ENCODE data around the gene SLMAP.
A peak's percentile ranks its signal among the peaks of the same experiment; 100 is the strongest.
"Not testable (repeated sequence)": the region's sequence is repeated elsewhere in the genome, so short reads cannot be mapped to it uniquely, and the experiment has no call there.

The SLMAP gene

GRCh38 chr3:57862894-57863293 is 106.8 kb downstream of the SLMAP start:
- Histone ChIP-seq H2AK5ac (ENCODE audit: low read length) (no peak overlapping the region), H3K36me3 (ENCODE audit: control insufficient read depth in 1 of 2, insufficient read depth in 2 of 2, low read length in 2 of 2) (peaks cover 11% of the 10 kb centered on the region in 2 experiments), H3K9ac (ENCODE audit: low read length) (no peak overlapping the region), H4K8ac (ENCODE audit: low read depth, low read length) (no peak overlapping the region), H3K79me2 (ENCODE audit: control insufficient read depth, insufficient read depth, low read length, poor library complexity) (no peaks in the 10 kb centered on the region), H4K12ac (ENCODE audit: low read depth, low read length) (no peak overlapping the region), H3K9me3 (ENCODE audit: insufficient read depth, low read depth, low read length) (no peaks in the 10 kb centered on the region), H3K4ac (ENCODE audit: low read depth, low read length) (no peak overlapping the region), H3K14ac (ENCODE audit: low read length) (no peak overlapping the region), H2BK5ac (ENCODE audit: low read depth, low read length, poor library complexity) (no peak overlapping the region), H3K4me1 (ENCODE audit: control insufficient read depth in 1 of 2, insufficient read depth in 2 of 2, low read length in 2 of 2) (no peaks in the 10 kb centered on the region), H3K4me2 (ENCODE audit: low read length) (no peak overlapping the region), H4K91ac (ENCODE audit: low read depth, low read length) (no peak overlapping the region), H3K23ac (ENCODE audit: low read length) (no peak overlapping the region), H2AFZ (ENCODE audit: insufficient read depth, low read length, poor library complexity) (no peak overlapping the region), H2BK120ac (ENCODE audit: insufficient read depth, low read length, poor library complexity) (no peak overlapping the region), H2BK12ac (ENCODE audit: low read length) (no peak overlapping the region), H3K18ac (ENCODE audit: low read length) (no peak overlapping the region), H3K4me3 (ENCODE audit: low read depth, low read length) (no peak overlapping the region), H3K79me1 (ENCODE audit: low read length) (no peaks in the 10 kb centered on the region), H3K27me3 (ENCODE audit: insufficient read depth, low read length) (no peaks in the 10 kb centered on the region), H3K27ac (ENCODE audit: low read depth, low read length) (no peak overlapping the region)
- DNase-seq = no peak

GRCh38 chr3:57863380-57863779 is 107.3 kb downstream of the SLMAP start:
- Histone ChIP-seq H2AFZ (ENCODE audit: insufficient read depth, low read length, poor library complexity) (no peak overlapping the region), H3K9ac (ENCODE audit: low read length) (no peak overlapping the region), H2BK120ac (ENCODE audit: insufficient read depth, low read length, poor library complexity) (no peak overlapping the region), H3K23ac (ENCODE audit: low read length) (no peak overlapping the region), H4K8ac (ENCODE audit: low read depth, low read length) (no peak overlapping the region), H2BK12ac (ENCODE audit: low read length) (no peak overlapping the region), H3K4ac (ENCODE audit: low read depth, low read length) (no peak overlapping the region), H3K4me3 (ENCODE audit: low read depth, low read length) (no peak overlapping the region), H2AK5ac (ENCODE audit: low read length) (no peak overlapping the region), H3K14ac (ENCODE audit: low read length) (no peak overlapping the region), H4K12ac (ENCODE audit: low read depth, low read length) (no peak overlapping the region), H3K27ac (ENCODE audit: low read depth, low read length) (no peak overlapping the region), H3K9me3 (ENCODE audit: insufficient read depth, low read depth, low read length) (no peaks in the 10 kb centered on the region), H3K79me2 (ENCODE audit: control insufficient read depth, insufficient read depth, low read length, poor library complexity) (no peaks in the 10 kb centered on the region), H3K4me2 (ENCODE audit: low read length) (no peak overlapping the region), H4K91ac (ENCODE audit: low read depth, low read length) (no peak overlapping the region), H3K18ac (ENCODE audit: low read length) (no peak overlapping the region), H3K79me1 (ENCODE audit: low read length) (no peaks in the 10 kb centered on the region), H3K36me3 (ENCODE audit: control insufficient read depth in 1 of 2, insufficient read depth in 2 of 2, low read length in 2 of 2) (peaks cover 11% of the 10 kb centered on the region in 2 experiments), H3K4me1 (ENCODE audit: control insufficient read depth in 1 of 2, insufficient read depth in 2 of 2, low read length in 2 of 2) (no peaks in the 10 kb centered on the region), H2BK5ac (ENCODE audit: low read depth, low read length, poor library complexity) (no peak overlapping the region), H3K27me3 (ENCODE audit: insufficient read depth, low read length) (no peaks in the 10 kb centered on the region)
- DNase-seq = no peak
- no CpG with 5 or more reads among the region's 2 CpGs for WGBS (ENCODE audit: extremely low coverage, insufficient coverage, insufficient read length)

- no peak overlapping the region for H2AFZ ChIP-seq (ENCODE audit: insufficient read depth, low read length, poor library complexity)
- no peak overlapping the region for H3K4ac ChIP-seq (ENCODE audit: low read depth, low read length)
- H4K12ac ChIP-seq (ENCODE audit: low read depth, low read length) = no peak overlapping the region
- no peaks in the 10 kb centered on the region for H3K27me3 ChIP-seq (ENCODE audit: insufficient read depth, low read length)
- no peaks in the 10 kb centered on the region for H3K79me1 ChIP-seq (ENCODE audit: low read length)
- H3K9ac ChIP-seq (ENCODE audit: low read length) = no peak overlapping the region
- H3K27ac ChIP-seq (ENCODE audit: low read depth, low read length) = no peak overlapping the region
- no peaks in the 10 kb centered on the region for H3K79me2 ChIP-seq (ENCODE audit: control insufficient read depth, insufficient read depth, low read length, poor library complexity)
- no peak overlapping the region for H3K4me3 ChIP-seq (ENCODE audit: low read depth, low read length)
- no peak overlapping the region for H4K91ac ChIP-seq (ENCODE audit: low read depth, low read length)
- no peak overlapping the region for H3K14ac ChIP-seq (ENCODE audit: low read length)
- H2BK12ac ChIP-seq (ENCODE audit: low read length) = no peak overlapping the region
- DNase-seq = peak in 1 of 2 donors; percentile 57
- H3K4me1 ChIP-seq (ENCODE audit: control insufficient read depth in 1 of 2, insufficient read depth in 2 of 2, low read length in 2 of 2) = no peaks in the 10 kb centered on the region
- no peak overlapping the region for H2BK120ac ChIP-seq (ENCODE audit: insufficient read depth, low read length, poor library complexity)
- H3K18ac ChIP-seq (ENCODE audit: low read length) = no peak overlapping the region
- peaks cover 10 to 11% of the 10 kb centered on the region in 2 experiments for H3K36me3 ChIP-seq (ENCODE audit: control insufficient read depth in 1 of 2, insufficient read depth in 2 of 2, low read length in 2 of 2)
- H4K8ac ChIP-seq (ENCODE audit: low read depth, low read length) = no peak overlapping the region
- no peaks in the 10 kb centered on the region for H3K9me3 ChIP-seq (ENCODE audit: insufficient read depth, low read depth, low read length)
- no peak overlapping the region for H3K4me2 ChIP-seq (ENCODE audit: low read length)
- H2AK5ac ChIP-seq (ENCODE audit: low read length) = no peak overlapping the region
- H2BK5ac ChIP-seq (ENCODE audit: low read depth, low read length, poor library complexity) = no peak overlapping the region
- no peak overlapping the region for H3K23ac ChIP-seq (ENCODE audit: low read length)
- no CpG with 5 or more reads among the region's 1 CpG for WGBS (ENCODE audit: extremely low coverage, insufficient coverage, insufficient read length)
Measured at GRCh38 chr3:57864853-57865252, 108.7 kb downstream of the SLMAP start.

- H4K12ac ChIP-seq (ENCODE audit: low read depth, low read length); H3K27me3 ChIP-seq (ENCODE audit: insufficient read depth, low read length); H3K4me3 ChIP-seq (ENCODE audit: low read depth, low read length); H3K79me1 ChIP-seq (ENCODE audit: low read length); H3K79me2 ChIP-seq (ENCODE audit: control insufficient read depth, insufficient read depth, low read length, poor library complexity); H3K27ac ChIP-seq (ENCODE audit: low read depth, low read length); H3K14ac ChIP-seq (ENCODE audit: low read length); H3K4me1 ChIP-seq (ENCODE audit: control insufficient read depth in 1 of 2, insufficient read depth in 2 of 2, low read length in 2 of 2); H3K23ac ChIP-seq (ENCODE audit: low read length); H4K8ac ChIP-seq (ENCODE audit: low read depth, low read length); H3K18ac ChIP-seq (ENCODE audit: low read length); H2AK5ac ChIP-seq (ENCODE audit: low read length); H2AFZ ChIP-seq (ENCODE audit: insufficient read depth, low read length, poor library complexity); H4K91ac ChIP-seq (ENCODE audit: low read depth, low read length); H3K4me2 ChIP-seq (ENCODE audit: low read length); H2BK5ac ChIP-seq (ENCODE audit: low read depth, low read length, poor library complexity); H3K36me3 ChIP-seq (ENCODE audit: control insufficient read depth in 1 of 2, insufficient read depth in 2 of 2, low read length in 2 of 2); H3K4ac ChIP-seq (ENCODE audit: low read depth, low read length); H2BK12ac ChIP-seq (ENCODE audit: low read length); H3K9me3 ChIP-seq (ENCODE audit: insufficient read depth, low read depth, low read length); H3K9ac ChIP-seq (ENCODE audit: low read length); H2BK120ac ChIP-seq (ENCODE audit: insufficient read depth, low read length, poor library complexity); DNase-seq: not testable (repeated sequence)
- WGBS (ENCODE audit: extremely low coverage, insufficient coverage, insufficient read length) = no CpG with 5 or more reads among the region's 1 CpG
Measured at GRCh38 chr3:57869110-57869509, 113.0 kb downstream of the SLMAP start.
